CD4-positive, alpha-beta T cell (primary cell): ENCODE results near the gene TSPAN13. TPM values are rescaled to one million over a fixed set of nuclear protein-coding genes. Genes with fewer than 3 reads are reported as not detected.
"Not testable (repeated sequence)": the region's sequence is repeated elsewhere in the genome, so short reads cannot be mapped to it uniquely, and the experiment has no call there.

Source experiments
- ATAC-seq: fragments of 200-7000 bp; cut with Tn5 transposase; one replicate; pipeline ENCODE4 v1.10.0; 2022; ENCODE audit warnings: mild to moderate bottlenecking; ENCODE audit not compliant: poor library complexity
- CTCF ChIA-PET: fragments of 350-600 bp; sonication (Branson Sonifier 250); formaldehyde crosslinking; loops from one replicate; lab custom pipeline; 2021; ENCODE audit warnings: antibody characterized with exemption, inconsistent platforms; lab: Charles Lee
- POLR2A ChIA-PET: fragments of 350-600 bp; sonication (Branson Sonifier 250); formaldehyde crosslinking; loops from one replicate; lab custom pipeline; 2021; ENCODE audit warnings: antibody characterized with exemption, inconsistent platforms; lab: Charles Lee
- DNase-seq, 14 experiments: peaks; one replicate each; pipeline ENCODE4 v3.0.0-alpha.2; 2013 to 2020; ENCODE audit warnings: mixed read lengths in 2 of 14
- H3K27ac ChIP-seq, 2 donors: one replicate each; pipeline versions ENCODE4 v1.5.1 to v1.7.0; 2013; ENCODE audit warnings: low read length in 2 of 2, low read depth in 1 of 2, mild to moderate bottlenecking in 1 of 2
- H3K27me3 ChIP-seq, 2 experiments: 1 replicate in 1 of 2; 2 replicates in 1 of 2; pipeline versions ENCODE4 v1.6.1 to v1.7.0; 2013; ENCODE audit warnings: low read length in 2 of 2, control low read depth in 1 of 2, mild to moderate bottlenecking in 1 of 2, moderate library complexity in 1 of 2; ENCODE audit not compliant: insufficient read depth in 2 of 2, control insufficient read depth in 1 of 2
- H3K36me3 ChIP-seq: one replicate; pipeline ENCODE4 v1.6.1; 2013; ENCODE audit warnings: low read length, control low read depth; ENCODE audit not compliant: insufficient read depth
- H3K4me1 ChIP-seq: one replicate; pipeline ENCODE4 v1.6.1; 2013; ENCODE audit warnings: low read length, control low read depth; ENCODE audit not compliant: insufficient read depth
- H3K4me3 ChIP-seq: one replicate; pipeline ENCODE4 v1.5.1; 2013; ENCODE audit warnings: mild to moderate bottlenecking, low read length, moderate library complexity
- H3K9me3 ChIP-seq, 2 experiments: 1 replicate in 1 of 2; 2 replicates in 1 of 2; pipeline versions ENCODE4 v1.6.1 to v1.7.0; 2013; ENCODE audit warnings: low read length in 2 of 2, mild to moderate bottlenecking in 2 of 2, control low read depth in 1 of 2, moderate library complexity in 1 of 2; ENCODE audit not compliant: control insufficient read depth in 1 of 2, insufficient read depth in 1 of 2
- H3K27ac Mint-ChIP-seq: one replicate; pipeline ENCODE4 v1.8.0; 2020; ENCODE audit warnings: mixed read lengths
- H3K27me3 Mint-ChIP-seq: one replicate; pipeline ENCODE4 v1.8.0; 2021; ENCODE audit warnings: mixed read lengths
- H3K36me3 Mint-ChIP-seq: one replicate; pipeline ENCODE4 v1.8.0; 2021; ENCODE audit warnings: low read depth, mixed read lengths
- H3K4me1 Mint-ChIP-seq: one replicate; pipeline ENCODE4 v1.8.0; 2021; ENCODE audit warnings: low read depth, mixed read lengths
- H3K4me3 Mint-ChIP-seq: one replicate; pipeline ENCODE4 v1.8.0; 2020; ENCODE audit warnings: mild to moderate bottlenecking, mixed read lengths
- H3K9me3 Mint-ChIP-seq: one replicate; pipeline ENCODE4 v1.8.0; 2020; ENCODE audit warnings: mixed read lengths
- CTCF ChIP-seq: fragments of 200-600 bp; IDR thresholded peaks from one replicate; pipeline ENCODE4 v1.8.0; 2022; ENCODE audit warnings: antibody characterized with exemption, mild to moderate bottlenecking
- intact Hi-C, 2 experiments: fragments of 100-400 bp; cut with DNase I in 1 of 2; cut with micrococcal nuclease in 1 of 2; formaldehyde crosslinking; loops; one replicate each; pipeline versions ENCODE4 v1.15.1 to v1.9.0; 2023 to 2025; cut with DNase I, micrococcal nuclease
- total RNA-seq, 174 experiments: library from RNA in 2 of 174; stranded (reverse) in 2 of 174; gene quantifications; one replicate each; pipeline ENCODE4 v1.2.3 and lab custom pipeline; 2021 to 2026

TSPAN13 gene
- total RNA-seq, 2 experiments from 2014 or later = 0.16 to 0.25 TPM

- CTCF ChIA-PET = no interaction called here
- Mint-ChIP-seq H3K4me3 (no peak overlapping the region), H3K9me3 (no peaks in the 10 kb centered on the region), H3K27me3 (no peaks in the 10 kb centered on the region), H3K27ac (no peak overlapping the region), H3K4me1 (no peaks in the 10 kb centered on the region), H3K36me3 (no peaks in the 10 kb centered on the region)
- Histone ChIP-seq H3K27ac (no peak overlapping the region), H3K4me3 (no peak overlapping the region), H3K4me1 (no peaks in the 10 kb centered on the region), H3K9me3 (no peaks in the 10 kb centered on the region), H3K36me3 (no peaks in the 10 kb centered on the region), H3K27me3 (no peaks in the 10 kb centered on the region)
- ATAC-seq (no peak), DNase-seq (no peak)
- POLR2A ChIA-PET = no interaction called here
- intact Hi-C loops = no loop called here
- TF ChIP-seq CTCF = no peak
Measured at GRCh38 chr7:16764942-16765341, 11.4 kb downstream of the TSPAN13 start.

- CTCF ChIA-PET = no interaction called here
- no peak overlapping the region for H3K27ac ChIP-seq
- DNase-seq = no peak
- no peaks in the 10 kb centered on the region for H3K9me3 ChIP-seq
- intact Hi-C loops = no loop called here
- TF ChIP-seq CTCF = no peak
- Mint-ChIP-seq H3K9me3 (no peaks in the 10 kb centered on the region), H3K36me3 (no peaks in the 10 kb centered on the region), H3K27ac (no peak overlapping the region), H3K4me3 (no peak overlapping the region), H3K27me3 (no peaks in the 10 kb centered on the region), H3K4me1 (no peaks in the 10 kb centered on the region)
- H3K4me3 ChIP-seq = no peak overlapping the region
- no peaks in the 10 kb centered on the region for H3K36me3 ChIP-seq
- POLR2A ChIA-PET = no interaction called here
- no peaks in the 10 kb centered on the region for H3K27me3 ChIP-seq
- no peaks in the 10 kb centered on the region for H3K4me1 ChIP-seq
- no peak for ATAC-seq
Measured at GRCh38 chr7:16765436-16765859, 11.9 kb downstream of the TSPAN13 start.

- H3K27me3 ChIP-seq, H3K4me3 ChIP-seq, H3K9me3 ChIP-seq, H3K36me3 ChIP-seq, DNase-seq, H3K4me1 ChIP-seq, H3K36me3 Mint-ChIP-seq, ATAC-seq, H3K9me3 Mint-ChIP-seq, H3K27ac ChIP-seq, intact Hi-C loops, H3K27ac Mint-ChIP-seq, H3K4me1 Mint-ChIP-seq, POLR2A ChIA-PET, H3K4me3 Mint-ChIP-seq, CTCF ChIA-PET, H3K27me3 Mint-ChIP-seq: not testable (repeated sequence)
Measured at GRCh38 chr7:16769994-16770393, 16.4 kb downstream of the TSPAN13 start.

- Mint-ChIP-seq H3K36me3 (no peaks in the 10 kb centered on the region), H3K4me3 (no peak overlapping the region), H3K27ac (no peak overlapping the region), H3K27me3 (peaks cover 7% of the 10 kb centered on the region), H3K4me1 (no peaks in the 10 kb centered on the region), H3K9me3 (no peaks in the 10 kb centered on the region)
- Histone ChIP-seq H3K4me1 (no peaks in the 10 kb centered on the region), H3K9me3 (no peaks in the 10 kb centered on the region), H3K27me3 (no peaks in the 10 kb centered on the region), H3K4me3 (no peak overlapping the region), H3K27ac (no peak overlapping the region), H3K36me3 (no peaks in the 10 kb centered on the region)
- ChIA-PET CTCF (no interaction called here), POLR2A (no interaction called here)
- intact Hi-C loops = no loop called here
- DNase-seq (no peak), ATAC-seq (no peak)
- TF ChIP-seq CTCF = no peak
Measured at GRCh38 chr7:16770657-16771329, 17.2 kb downstream of the TSPAN13 start.
